HEK293T (cell line): ENCODE data around the gene ITGB7.

Source experiments
- ARNT ChIP-seq: fragments of 450-650 bp; IDR thresholded peaks from 2 replicates; pipeline ENCODE4 v1.6.1; 2017; ENCODE audit warnings: mild to moderate bottlenecking
- BHLHE40 ChIP-seq: fragments of 450-650 bp; IDR thresholded peaks from 2 replicates; pipeline ENCODE4 v1.6.1; 2016; ENCODE audit warnings: mild to moderate bottlenecking, moderate library complexity, borderline replicate concordance
- FOXA1 ChIP-seq: fragments of 450-650 bp; IDR thresholded peaks from 2 replicates; pipeline ENCODE4 v1.6.1; 2016; ENCODE audit warnings: mild to moderate bottlenecking
- FOXK2 ChIP-seq: fragments of 450-650 bp; IDR thresholded peaks from 2 replicates; pipeline ENCODE4 v1.6.1; 2016; ENCODE audit warnings: mild to moderate bottlenecking
- FOXM1 ChIP-seq: fragments of 450-650 bp; IDR thresholded peaks from 2 replicates; pipeline ENCODE4 v1.6.1; 2017; ENCODE audit warnings: mild to moderate bottlenecking, borderline replicate concordance
- L3MBTL2 ChIP-seq: fragments of 450-650 bp; conservative IDR thresholded peaks from 2 replicates; pipeline ENCODE4 v1.6.1; 2016; ENCODE audit warnings: mild to moderate bottlenecking
- PKNOX1 ChIP-seq: fragments of 450-650 bp; IDR thresholded peaks from 2 replicates; pipeline ENCODE4 v1.6.1; 2016
- SP1 ChIP-seq: fragments of 450-650 bp; IDR thresholded peaks from 2 replicates; pipeline ENCODE4 v1.6.1; 2017
- SUZ12 ChIP-seq: fragments of 450-650 bp; IDR thresholded peaks from 2 replicates; pipeline ENCODE4 v1.6.1; 2016; ENCODE audit warnings: mild to moderate bottlenecking
- TARDBP ChIP-seq: fragments of 450-650 bp; IDR thresholded peaks from 2 replicates; pipeline ENCODE4 v1.6.1; 2016
- ZNF384 ChIP-seq: fragments of 450-650 bp; IDR thresholded peaks from 2 replicates; pipeline ENCODE4 v1.6.1; 2016

- TF ChIP-seq BHLHE40, result no peak
- no peak for TF ChIP-seq FOXA1
- TF ChIP-seq FOXK2, result no peak
- TF ChIP-seq FOXM1, result no peak
- TF ChIP-seq PKNOX1, result no peak
- TF ChIP-seq SUZ12, result no peak
- TF ChIP-seq ARNT, result no peak
- no peak for TF ChIP-seq ZNF384
- no peak for TF ChIP-seq L3MBTL2
- TF ChIP-seq SP1, result no peak
- TF ChIP-seq TARDBP, result no peak
These were observed 7.4 kb downstream of the ITGB7 start for GRCh38 chr12:53199700-53200099.
